HG03097 (cell line): Measurements from ENCODE around the gene RPS2.
"Not testable (repeated sequence)": the region's sequence is repeated elsewhere in the genome, so short reads cannot be mapped to it uniquely, and the experiment has no call there.

Experiments used
- ATAC-seq: cut with Tn5 transposase; IDR thresholded peaks from one replicate; pipeline ENCODE4 v1.9.1; 2021; ENCODE audit not compliant: unreplicated experiment, low FRiP score

The RPS2 gene

DNA sequence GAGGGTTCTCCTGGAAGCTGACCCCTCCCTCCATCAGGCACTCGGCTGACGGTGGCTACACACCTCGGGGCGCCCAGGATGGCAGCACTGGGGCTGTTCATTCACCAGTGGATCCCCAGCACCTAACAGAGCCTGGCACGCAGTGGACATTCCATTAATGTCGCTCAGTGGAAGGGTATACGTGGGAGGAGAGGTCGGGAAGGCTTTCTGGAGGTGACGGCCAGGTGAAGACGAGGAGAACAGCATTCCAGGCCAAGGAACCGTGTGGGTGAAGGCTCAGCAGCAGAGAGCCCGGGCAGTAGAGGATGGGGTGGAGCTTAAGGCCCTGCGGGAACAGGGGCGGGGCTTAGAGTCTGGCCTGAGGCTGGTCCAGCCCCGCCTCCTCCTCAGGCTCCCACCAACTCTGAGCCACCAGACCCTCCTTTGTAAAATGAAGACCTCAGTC is 43.9 kb downstream of the RPS2 start:
- no peak for ATAC-seq

DNA sequence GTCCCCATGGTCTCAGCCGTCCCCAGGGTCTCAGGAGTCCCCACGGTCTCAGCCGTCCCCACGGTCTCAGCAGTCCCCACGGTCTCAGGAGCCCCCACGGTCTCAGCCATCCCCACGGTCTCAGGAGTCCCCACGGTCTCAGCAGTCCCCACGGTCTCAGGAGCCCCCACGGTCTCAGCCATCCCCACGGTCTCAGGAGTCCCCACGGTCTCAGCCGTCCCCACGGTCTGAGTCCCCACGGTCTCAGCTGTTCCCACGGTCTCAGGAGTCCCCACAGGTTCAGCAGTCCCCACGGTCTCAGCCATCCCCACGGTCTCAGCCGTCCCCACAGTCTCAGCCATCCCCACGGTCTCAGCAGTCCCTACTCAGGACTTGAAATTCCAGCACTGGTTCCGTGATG is 44.5 kb downstream of the RPS2 start:
- not testable (repeated sequence) for ATAC-seq

DNA sequence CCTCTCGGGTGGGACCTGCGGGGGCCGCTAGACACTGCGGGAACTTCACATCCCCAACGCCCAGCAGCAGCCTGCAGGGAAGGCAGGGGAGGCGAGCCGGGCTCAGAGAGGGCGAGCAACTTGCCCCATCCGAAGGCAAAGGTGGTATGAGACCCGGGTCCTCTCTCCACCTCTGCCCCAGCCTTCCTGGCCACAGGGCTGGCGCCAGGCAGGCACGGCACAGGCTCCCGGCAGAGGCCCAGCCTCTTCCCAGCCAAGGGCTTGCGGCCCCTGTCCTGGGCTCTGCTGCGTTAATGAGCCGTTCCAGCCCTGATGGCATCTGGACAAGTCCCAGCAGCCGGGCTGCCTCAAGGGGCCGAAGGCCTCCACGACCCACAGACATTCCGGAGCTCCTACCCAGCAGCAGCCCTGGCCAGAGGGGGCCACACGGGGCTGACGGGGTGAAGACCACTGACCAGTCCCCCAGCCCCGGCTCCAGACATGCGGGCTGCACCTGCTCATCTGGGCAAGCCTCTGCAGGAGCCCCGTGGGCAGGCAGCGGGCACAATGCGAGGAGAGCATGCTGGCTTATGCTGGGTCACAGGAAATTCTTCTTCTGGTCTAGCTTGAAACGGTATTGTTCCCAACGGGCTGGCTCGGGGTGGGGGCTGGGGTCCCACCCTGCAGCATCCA is 45.2 kb downstream of the RPS2 start:
- ATAC-seq = no peak

DNA sequence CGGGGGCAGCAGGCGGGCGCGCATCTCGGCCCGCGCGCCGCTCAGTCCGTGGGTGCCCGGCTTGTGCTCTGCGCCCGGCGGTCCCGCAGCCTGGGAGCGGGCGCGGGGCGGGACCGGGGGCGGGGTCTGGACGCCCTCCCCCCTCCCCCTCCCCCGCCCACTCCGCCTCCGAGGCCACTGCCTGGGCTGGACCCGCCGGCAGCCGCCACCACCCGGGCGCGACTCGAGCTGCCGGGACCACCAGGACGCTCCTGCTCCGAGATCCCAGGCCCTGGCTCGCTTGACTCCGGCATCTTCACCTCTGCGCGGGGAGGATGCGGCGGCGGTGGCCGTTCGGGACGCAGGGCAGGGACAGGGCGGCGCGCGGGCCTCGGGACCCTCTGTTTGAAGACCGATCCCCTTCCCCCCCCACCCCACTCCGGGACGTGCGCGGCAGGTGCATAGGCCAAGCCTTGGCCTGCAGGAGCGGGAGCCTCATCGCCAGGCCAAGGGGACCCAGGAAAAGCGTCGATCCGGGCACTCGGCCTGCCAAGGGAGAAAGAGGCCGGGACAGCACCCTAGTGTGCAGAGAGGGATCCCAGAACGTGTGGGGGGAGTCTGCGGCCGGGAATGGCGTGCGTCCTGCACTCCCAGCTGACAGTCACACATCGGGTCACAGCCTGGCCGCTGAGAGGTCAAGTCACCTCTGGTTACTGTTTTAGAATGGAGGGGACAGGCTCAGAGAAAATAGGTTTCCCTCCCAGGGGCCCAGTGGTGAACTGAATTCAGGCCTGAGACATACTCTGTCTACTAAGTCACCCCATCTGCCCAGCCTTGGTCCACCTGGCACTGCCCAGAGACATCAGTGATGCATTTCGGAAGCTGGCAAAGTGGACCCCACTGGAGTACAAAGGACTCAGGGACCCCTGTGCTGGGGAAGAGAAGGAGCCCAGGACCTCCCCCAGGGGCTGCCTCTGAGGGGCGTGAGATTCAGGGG is 46.0 kb downstream of the RPS2 start, which contains the start of gene HS3ST6:
HS3ST6 (minus strand) TSS at position 65 of the 976 bp plus-strand sequence. CDS start 92 bp downstream, outside the sequence.
- ATAC-seq = no peak

DNA sequence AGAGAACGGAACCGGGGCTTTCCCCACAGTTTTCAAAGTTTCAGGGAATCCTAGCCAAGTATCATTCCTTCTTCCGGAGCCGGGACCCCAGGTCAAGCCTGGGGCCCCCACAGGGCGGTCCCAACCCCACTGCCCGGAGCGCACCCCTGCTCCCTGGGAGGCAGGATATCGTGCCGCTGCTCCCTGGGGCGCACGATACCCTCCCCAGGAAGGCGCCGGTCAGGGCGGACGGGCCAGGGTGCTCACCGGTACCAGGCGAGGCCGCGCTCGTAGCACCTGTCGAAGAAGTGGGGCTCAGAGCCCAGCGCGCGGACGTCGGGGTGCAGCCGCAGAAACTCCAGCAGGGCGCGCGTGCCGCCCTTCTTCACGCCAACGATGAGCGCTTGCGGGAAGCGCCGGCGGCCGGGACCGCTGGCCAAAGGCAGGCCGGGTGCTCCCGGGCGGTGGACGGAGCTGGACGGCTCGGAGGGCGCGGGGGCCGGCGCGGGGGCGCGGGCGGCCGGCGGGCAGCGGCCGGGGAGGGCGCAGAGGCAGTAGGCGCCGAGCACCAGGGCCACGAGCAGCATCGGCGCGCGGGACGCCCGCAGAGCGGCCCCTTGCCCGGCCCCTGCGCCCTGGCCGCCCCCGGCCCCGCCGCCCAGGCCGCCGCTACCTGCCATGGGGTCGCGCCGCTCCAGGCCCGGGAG is 46.8 kb downstream of the RPS2 start:
- no peak for ATAC-seq

DNA sequence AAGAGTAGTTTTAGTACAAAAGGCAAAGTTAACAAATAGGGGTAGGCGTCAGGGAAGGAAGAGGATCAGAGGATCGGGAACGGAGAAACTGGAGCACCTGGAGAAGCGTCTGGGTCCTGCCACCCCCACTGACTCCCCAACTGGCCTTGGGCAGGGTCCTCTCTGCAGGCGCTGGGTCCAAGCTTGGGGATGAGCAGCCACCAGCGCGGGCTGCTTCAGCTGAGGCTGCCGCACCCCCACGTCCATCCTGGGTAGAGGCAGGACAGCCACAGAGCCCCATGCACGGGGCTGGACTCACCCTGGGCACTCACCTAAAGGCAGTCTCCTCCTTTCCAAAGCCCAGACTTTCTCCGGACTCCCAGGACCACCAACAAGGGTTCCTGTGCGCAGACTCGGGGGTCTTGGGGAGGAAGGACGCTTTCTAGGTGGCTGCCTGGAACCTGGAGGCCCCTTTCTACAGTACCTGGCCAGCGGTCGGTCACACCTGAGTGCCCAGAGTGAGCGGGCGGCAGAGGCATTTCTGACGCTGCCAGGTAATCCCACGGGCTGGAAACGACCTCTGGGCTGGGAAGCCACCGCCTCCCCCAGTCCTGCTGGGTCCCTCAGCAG is 47.5 kb downstream of the RPS2 start:
- no peak for ATAC-seq

DNA sequence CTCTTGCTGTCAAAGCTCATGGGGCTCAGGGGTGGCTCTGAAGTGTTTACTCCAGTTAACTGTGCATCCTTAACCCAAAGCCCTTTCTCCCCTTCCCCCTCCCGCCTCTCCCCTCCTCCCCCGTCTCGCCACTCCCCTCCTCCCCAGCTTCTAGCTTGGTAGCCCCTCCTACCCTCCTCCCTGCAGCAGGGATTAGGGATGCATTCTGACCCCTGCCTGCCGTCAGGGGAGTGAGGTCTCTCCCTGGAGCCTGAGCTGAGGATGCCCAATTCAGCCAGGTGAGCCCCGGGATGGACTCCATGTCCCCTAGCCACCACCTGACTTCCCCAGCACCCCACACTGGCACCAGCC is 48.0 kb downstream of the RPS2 start:
- no peak for ATAC-seq

DNA sequence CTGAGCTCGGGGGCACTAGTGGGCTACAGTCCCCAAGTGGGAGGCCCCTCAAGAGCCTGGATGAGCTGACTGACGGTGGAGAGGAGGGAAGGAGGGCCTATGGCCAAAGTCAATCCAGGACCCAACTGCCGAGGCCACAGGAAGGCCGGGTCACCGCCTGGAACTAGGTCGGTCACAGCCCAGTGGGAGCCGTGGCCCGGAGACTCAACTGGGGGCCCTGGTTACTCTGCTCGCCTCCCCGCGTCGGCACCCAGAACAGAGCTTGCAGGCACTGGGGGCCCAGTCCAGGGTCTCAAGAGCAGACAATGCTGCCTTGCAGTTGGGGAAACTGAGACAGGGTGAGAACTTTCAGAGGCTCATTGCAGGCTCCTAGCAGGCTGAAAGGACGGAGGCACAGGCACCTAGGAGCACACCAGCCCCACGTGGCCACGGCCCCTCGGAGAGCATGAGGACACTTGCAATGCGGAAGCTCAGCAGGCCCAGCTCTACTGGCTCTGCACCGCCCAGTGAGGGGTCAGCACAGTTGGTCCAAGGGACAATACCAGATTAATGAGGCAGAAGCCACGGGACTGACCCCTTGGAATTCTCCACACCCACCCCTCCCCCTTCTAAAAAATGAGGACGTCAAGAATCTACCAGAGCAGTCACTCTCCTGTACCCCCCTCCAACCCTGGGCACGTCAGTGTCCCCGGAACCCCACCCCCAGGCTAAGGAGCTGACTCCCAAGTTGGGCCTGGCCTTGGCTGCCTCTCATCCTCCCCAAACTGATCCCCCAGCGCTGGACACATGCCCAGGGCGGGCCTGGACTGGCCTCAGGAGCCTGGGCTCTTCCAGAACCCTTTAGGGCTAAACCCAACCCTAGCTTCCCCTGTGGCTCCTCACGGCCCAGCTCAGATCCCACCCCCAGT is 48.6 kb downstream of the RPS2 start:
- ATAC-seq = no peak

DNA sequence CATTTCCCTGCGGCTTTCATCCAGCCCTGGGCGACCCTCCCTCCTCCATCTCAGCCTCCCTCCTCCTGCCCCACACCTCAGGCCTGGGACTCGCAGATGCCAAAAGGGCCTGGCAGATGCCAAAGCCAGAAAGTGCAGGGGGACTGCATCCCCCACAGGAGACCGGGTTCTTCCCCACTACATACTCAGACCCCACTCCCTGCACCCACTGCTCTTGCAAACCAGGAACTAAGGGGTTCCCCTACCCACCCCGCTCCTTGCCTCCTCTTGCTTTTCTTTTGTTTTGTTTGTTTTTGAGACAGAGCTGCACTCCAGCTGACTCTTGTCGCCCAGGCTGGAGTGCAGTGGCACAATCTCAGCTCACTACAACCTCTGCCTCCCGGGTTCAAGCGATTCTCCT is 49.6 kb downstream of the RPS2 start:
- no peak for ATAC-seq

DNA sequence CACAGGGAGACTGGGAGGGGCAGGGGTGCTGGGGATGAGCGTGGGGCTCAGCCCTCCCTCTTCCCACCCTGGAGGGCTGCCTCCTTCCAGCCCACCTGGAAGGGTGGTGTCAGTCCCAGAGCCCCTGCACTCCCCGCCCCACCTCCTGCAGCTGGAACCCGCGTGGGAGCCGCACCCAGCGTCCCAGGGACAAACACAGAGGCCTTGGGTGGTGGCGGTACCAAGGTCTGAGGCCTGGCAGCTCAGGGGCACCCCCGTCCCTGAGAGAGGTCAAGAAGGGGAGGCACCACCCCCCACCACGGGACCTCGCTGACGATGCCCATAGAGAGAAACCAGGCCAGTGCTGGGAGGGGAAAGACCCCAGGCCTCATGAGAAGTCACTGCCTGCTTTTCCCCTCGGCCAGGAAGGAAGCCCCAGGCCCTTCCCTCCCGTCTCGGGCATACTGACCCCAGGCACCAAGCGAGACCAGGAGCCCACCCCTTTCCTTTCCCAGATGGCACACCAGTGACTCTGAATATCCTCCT is 50.5 kb downstream of the RPS2 start:
- ATAC-seq = no peak

DNA sequence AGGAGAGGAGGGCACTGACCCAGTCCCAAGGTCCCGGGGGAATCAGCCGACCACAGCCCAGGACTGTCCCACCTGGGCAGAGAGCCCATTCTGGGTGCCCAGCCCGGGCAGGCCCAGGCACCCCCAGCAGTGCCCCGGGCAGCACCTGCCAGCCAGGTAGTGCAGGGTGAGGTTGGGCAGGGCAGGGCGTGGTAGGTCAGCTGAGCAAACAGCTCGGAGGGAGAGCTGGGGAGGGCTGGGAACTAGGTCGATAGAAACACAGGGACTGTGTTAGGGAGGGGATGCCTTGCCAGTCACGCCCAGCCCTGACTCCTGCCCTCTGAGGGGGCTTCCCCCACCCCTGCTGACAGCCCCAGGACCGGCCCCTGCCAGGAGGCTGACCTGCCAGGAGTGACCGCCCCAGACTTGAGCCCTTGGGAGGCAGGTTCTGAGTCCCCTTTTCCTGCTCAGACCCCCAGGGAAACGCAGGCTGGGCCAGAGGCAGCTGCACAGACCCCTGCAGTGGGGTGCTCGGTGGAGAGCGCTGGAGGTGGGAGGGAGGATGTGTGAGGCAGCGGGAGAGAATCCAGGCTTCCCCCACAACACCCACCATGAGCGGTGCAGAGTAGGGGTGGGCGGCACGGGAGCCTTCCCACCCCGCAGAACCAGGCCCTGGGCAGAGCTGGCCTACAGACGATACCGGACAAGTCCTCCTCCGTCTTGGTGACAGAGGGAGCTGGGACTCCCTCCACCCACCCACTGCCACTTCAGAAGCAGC is 51.1 kb downstream of the RPS2 start:
- no peak for ATAC-seq

DNA sequence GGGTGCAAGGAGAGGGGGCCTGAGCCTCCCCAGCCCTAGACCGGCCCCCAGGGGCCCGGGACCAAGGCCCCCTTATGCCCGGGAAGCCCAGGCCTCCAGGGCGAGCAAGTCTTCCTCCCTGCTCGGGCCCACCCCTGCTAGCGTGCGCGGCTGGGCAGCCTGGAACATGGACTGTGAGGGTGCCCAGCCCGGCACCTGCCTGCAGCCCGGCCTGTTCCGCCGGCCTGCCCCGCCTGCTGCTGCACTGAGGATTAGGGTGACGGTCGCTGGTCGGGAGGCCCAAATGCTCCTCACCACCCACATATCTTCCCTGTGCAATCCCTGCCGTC is 52.4 kb downstream of the RPS2 start:
- ATAC-seq = no peak
